IMR-90 (cell line): Measurements from ENCODE around the gene HCFC1. TPM values are rescaled to one million over a fixed set of nuclear protein-coding genes. Genes with fewer than 3 reads are reported as not detected.

ENCODE experiments used
- ATAC-seq: fragments of 200-7000 bp; cut with Tn5 transposase; 2 replicates; pipeline ENCODE4 v1.9.1; 2020; ENCODE audit warnings: low read depth, mild to moderate bottlenecking, moderate library complexity
- BruUV-seq: library from RNA; stranded (reverse); fragments of 400-500 nt; replicated peaks from 2 replicates; lab custom pipeline; 2021; lab: Mats Ljungman, UMichigan
- CTCF ChIA-PET: fragments of 300-600 bp; formaldehyde crosslinking; extraction: SDS; loops from one replicate; lab custom pipeline; 2021; ENCODE audit warnings: antibody characterized with exemption; lab: Yijun Ruan, JAX
- POLR2A ChIA-PET: fragments of 300-600 bp; sonication (Branson Sonifier 250); formaldehyde crosslinking; loops from one replicate; lab custom pipeline; 2022; ENCODE audit warnings: antibody characterized with exemption; ENCODE audit not compliant: unreplicated experiment; lab: Charles Lee
- DNase-seq: peaks from one replicate; pipeline ENCODE4 v3.0.0; 2013
- H2AFZ ChIP-seq: replicated peaks from 2 replicates; pipeline ENCODE3; 2013; ENCODE audit warnings: low read length, mild to moderate bottlenecking; ENCODE audit not compliant: poor library complexity
- H2AK5ac ChIP-seq: 2 replicates; pipeline ENCODE4 v1.6.1; 2013; ENCODE audit warnings: low read depth, low read length, inconsistent platforms
- H2AK9ac ChIP-seq: replicated peaks from 2 replicates; pipeline ENCODE3; 2013; ENCODE audit warnings: mild to moderate bottlenecking, low read depth, low read length, moderate library complexity; ENCODE audit not compliant: poor library complexity
- H2BK120ac ChIP-seq: 2 replicates; pipeline ENCODE4 v1.6.1; 2013; ENCODE audit warnings: low read depth, low read length, inconsistent platforms
- H2BK15ac ChIP-seq: 3 replicates; pipeline ENCODE4 v1.6.1; 2013; ENCODE audit warnings: low read depth, low read length, inconsistent platforms
- H2BK20ac ChIP-seq: 2 replicates; pipeline ENCODE4 v1.6.1; 2013; ENCODE audit warnings: low read depth, mild to moderate bottlenecking, inconsistent platforms, low read length, moderate library complexity
- H2BK5ac ChIP-seq: 2 replicates; pipeline ENCODE4 v1.6.1; 2013; ENCODE audit warnings: mild to moderate bottlenecking, low read depth, low read length, inconsistent platforms; ENCODE audit not compliant: poor library complexity, severe bottlenecking
- H3K14ac ChIP-seq: replicated peaks from 2 replicates; pipeline ENCODE4 v1.6.1; 2013; ENCODE audit warnings: low read depth, low read length, inconsistent platforms
- H3K18ac ChIP-seq: 2 replicates; pipeline ENCODE4 v1.6.1; 2013; ENCODE audit warnings: low read depth, low read length, control low read depth
- H3K23ac ChIP-seq: 2 replicates; pipeline ENCODE4 v1.6.1; 2013; ENCODE audit warnings: low read depth, low read length, inconsistent platforms
- H3K27ac ChIP-seq: 2 replicates; pipeline ENCODE4 v1.5.1; 2013; ENCODE audit warnings: mild to moderate bottlenecking, control low read depth, low read length; ENCODE audit not compliant: insufficient read depth
- H3K27me3 ChIP-seq: 2 replicates; pipeline ENCODE4 v1.6.1; 2013; ENCODE audit warnings: low read length; ENCODE audit not compliant: control insufficient read depth, insufficient read depth
- H3K36me3 ChIP-seq: 2 replicates; pipeline ENCODE4 v1.6.1; 2013; ENCODE audit warnings: low read length, mixed read lengths; ENCODE audit not compliant: control insufficient read depth, insufficient read depth
- H3K4ac ChIP-seq: 2 replicates; pipeline ENCODE4 v1.6.1; 2013; ENCODE audit warnings: low read depth, low read length, inconsistent platforms
- H3K4me1 ChIP-seq: 2 replicates; pipeline ENCODE4 v1.6.1; 2013; ENCODE audit warnings: low read length, mixed read lengths; ENCODE audit not compliant: control insufficient read depth, insufficient read depth
- H3K4me2 ChIP-seq: 2 replicates; pipeline ENCODE4 v1.6.1; 2013; ENCODE audit warnings: low read depth, mild to moderate bottlenecking, control low read depth, low read length, moderate library complexity
- H3K4me3 ChIP-seq: 2 replicates; pipeline ENCODE4 v1.5.1; 2013; ENCODE audit warnings: low read depth, mild to moderate bottlenecking, control low read depth, low read length, moderate library complexity; ENCODE audit not compliant: insufficient read depth
- H3K56ac ChIP-seq: 2 replicates; pipeline ENCODE4 v1.6.1; 2013; ENCODE audit warnings: low read length, inconsistent platforms; ENCODE audit not compliant: insufficient read depth; ENCODE audit errors: extremely low read depth
- H3K79me1 ChIP-seq, 2 experiments: 2 replicates each; pipeline ENCODE4 v1.6.1; 2013; ENCODE audit warnings: low read length in 2 of 2, inconsistent platforms in 1 of 2, low read depth in 1 of 2
- H3K9ac ChIP-seq: 2 replicates; pipeline ENCODE4 v1.6.1; 2013; ENCODE audit warnings: low read depth, low read length, control low read depth
- H3K9me1 ChIP-seq: 2 replicates; pipeline ENCODE4 v1.6.1; 2013; ENCODE audit warnings: low read length, inconsistent platforms; ENCODE audit not compliant: insufficient read depth
- H3K9me3 ChIP-seq: 2 replicates; pipeline ENCODE4 v1.6.1; 2013; ENCODE audit warnings: low read length; ENCODE audit not compliant: control insufficient read depth, insufficient read depth
- H4K20me1 ChIP-seq: 2 replicates; pipeline ENCODE4 v1.6.1; 2013; ENCODE audit warnings: low read length, inconsistent platforms; ENCODE audit not compliant: insufficient read depth
- H4K5ac ChIP-seq: 2 replicates; pipeline ENCODE4 v1.6.1; 2013; ENCODE audit warnings: mild to moderate bottlenecking, low read depth, low read length, control low read depth
- H4K8ac ChIP-seq, 2 experiments: 2 replicates each; pipeline ENCODE4 v1.6.1; 2013; ENCODE audit warnings: low read depth in 2 of 2, low read length in 2 of 2, control low read depth in 1 of 2, inconsistent platforms in 1 of 2
- H4K91ac ChIP-seq: 2 replicates; pipeline ENCODE4 v1.6.1; 2013; ENCODE audit warnings: low read depth, low read length, inconsistent platforms; ENCODE audit not compliant: insufficient read depth
- CHD1 ChIP-seq: IDR thresholded peaks from 2 replicates; pipeline ENCODE4 v1.6.1; 2012; ENCODE audit warnings: low read depth, low read length, improper control_type of control experiment
- MAFK ChIP-seq: IDR thresholded peaks from 2 replicates; pipeline ENCODE4 v1.6.1; 2012; ENCODE audit warnings: low read depth, low read length, improper control_type of control experiment
- MAZ ChIP-seq: IDR thresholded peaks from 2 replicates; pipeline ENCODE4 v1.6.1; 2012; ENCODE audit warnings: low read depth, mild to moderate bottlenecking, low read length, improper control_type of control experiment, moderate library complexity, borderline replicate concordance
- NFE2L2 ChIP-seq: fragments of 150-350 bp; IDR thresholded peaks from 2 replicates; pipeline ENCODE4 v1.6.1; 2016; ENCODE audit warnings: low read depth, mild to moderate bottlenecking, low read length
- RAD21 ChIP-seq: IDR thresholded peaks from 2 replicates; pipeline ENCODE4 v1.6.1; 2012; ENCODE audit warnings: low read length, improper control_type of control experiment
- RCOR1 ChIP-seq: IDR thresholded peaks from 2 replicates; pipeline ENCODE4 v1.6.1; 2012; ENCODE audit warnings: mild to moderate bottlenecking, low read length, improper control_type of control experiment; ENCODE audit not compliant: insufficient replicate concordance
- WGBS, 2 experiments: methylation state at CpG; one replicate each; pipeline versions ENCODE4 v1.1.5 to v1.1.7; 2013; ENCODE audit warnings: missing lambda C conversion rate in 2 of 2; ENCODE audit not compliant: insufficient read length in 1 of 2; ENCODE audit errors: extremely low coverage in 2 of 2; 5-methylcytosine and 5-hydroxymethylcytosine counted together
- dilution Hi-C: fragments of 300-500 bp; cut with HindIII; formaldehyde crosslinking; loops from one replicate; pipeline ENCODE4 v1.14.3; 2018; ENCODE audit warnings: low sequenced_read_pairs; ENCODE audit not compliant: unreplicated experiment
- in situ Hi-C: fragments of 300-500 bp; cut with MboI; formaldehyde crosslinking; loops from 3 replicates; pipeline ENCODE4 v1.14.3; 2019; ENCODE audit warnings: low sequenced_read_pairs, inconsistent platforms, mixed read lengths
- intact Hi-C: fragments of 100-400 bp; cut with micrococcal nuclease; formaldehyde crosslinking; loops from 2 replicates; pipeline ENCODE4 v1.10.0; 2022
- polyA plus RNA-seq, 3 experiments: library from polyadenylated mRNA; depleted of rRNA; stranded (reverse); fragments of >200 nt; gene quantifications; 2 replicates each; pipeline ENCODE4 v1.2.3, GENCODE V29; 2012; ENCODE audit warnings: low replicate concordance in 1 of 3
- total RNA-seq: library from RNA; depleted of rRNA; stranded (reverse); fragments of >200 nt; gene quantifications from 2 replicates; pipeline ENCODE4 v1.2.3, GENCODE V29; 2012

Gene HCFC1
- total and polyA plus RNA-seq, 2 of the 4 experiments (the other 2 are of a cell fraction), result 3.2 to 17.6 TPM

DNA sequence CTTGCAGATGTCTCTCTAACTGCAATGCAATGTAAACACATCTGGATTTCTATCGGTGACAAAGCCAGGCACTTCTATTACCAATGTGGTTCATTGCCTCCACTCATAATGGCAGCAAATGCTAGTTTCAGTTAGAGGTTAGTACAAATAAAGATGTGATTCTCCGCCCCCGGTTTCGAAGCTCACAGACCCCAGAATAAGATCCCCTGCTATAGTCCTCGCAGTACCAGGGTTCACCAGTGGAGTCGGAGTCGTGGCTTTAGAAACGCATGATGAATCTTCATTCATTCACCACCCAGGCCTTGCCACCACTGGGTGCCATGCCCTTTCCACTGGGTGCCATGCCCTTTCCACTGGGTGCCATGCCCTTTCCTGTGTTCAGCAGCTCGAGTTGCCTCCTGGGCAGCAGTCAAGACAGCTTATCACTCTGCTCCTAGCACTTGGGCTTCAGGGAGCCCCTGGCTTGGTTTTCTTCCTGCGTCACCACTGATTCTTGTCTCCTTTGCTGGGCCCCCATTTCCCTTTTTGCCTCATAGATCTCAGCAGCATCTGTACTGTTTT is 33.3 kb downstream of the HCFC1 start:
- Histone ChIP-seq H4K8ac (no peak overlapping the region), H3K23ac (no peak overlapping the region), H3K18ac (no peak overlapping the region), H2BK20ac (no peak overlapping the region), H2BK120ac (no peak overlapping the region), H3K9me3 (no peaks in the 10 kb centered on the region), H4K5ac (no peak overlapping the region), H3K4me2 (no peak overlapping the region), H2AK5ac (no peak overlapping the region), H3K36me3 (no peaks in the 10 kb centered on the region), H3K79me1 (peaks cover under 1 to 9% of the 10 kb centered on the region in 2 experiments; a peak in 1 of 4 replicates), H3K56ac (no peak overlapping the region), H2BK15ac (no peak overlapping the region), H3K9me1 (no peaks in the 10 kb centered on the region), H3K14ac (no peak overlapping the region), H2BK5ac (no peak overlapping the region), H3K4me3 (no peak overlapping the region), H3K27me3 (peaks cover 3% of the 10 kb centered on the region; the same call in 1 of the 2 replicates), H3K4ac (no peak overlapping the region), H3K9ac (no peak overlapping the region), H4K91ac (no peak overlapping the region), H4K20me1 (peaks cover 8% of the 10 kb centered on the region; the same call in 1 of the 2 replicates), H3K4me1 (peaks cover 2% of the 10 kb centered on the region; the same call in 1 of the 2 replicates), H2AK9ac (peak overlapping the region; percentile 3), H3K27ac (no peak overlapping the region), H2AFZ (no peak overlapping the region)
- no peak for ATAC-seq
- BruUV-seq, result no TSS peak
- in situ Hi-C loops (no loop called here), intact Hi-C loops (no loop called here), dilution Hi-C loops (no loop called here)
- WGBS, 2 experiments, result 53% methylated on average over 6 of the region's 10 CpGs; no CpG with 5 or more reads in 1 of the 2 experiments
- peak; percentile 17 for DNase-seq
- TF ChIP-seq NFE2L2 (no peak), MAZ (no peak), MAFK (no peak), RCOR1 (no peak), CHD1 (no peak), RAD21 (no peak)
- POLR2A ChIA-PET, result no interaction called here
- CTCF ChIA-PET, result no interaction called here
